HEK293 (cell line): Measurements from ENCODE around the gene SAC3D1.
A peak's percentile ranks its signal among the peaks of the same experiment; 100 is the strongest.

Source experiments
- CTCF ChIA-PET: fragments of 350-600 bp; formaldehyde crosslinking; extraction: SDS; loops from one replicate; lab custom pipeline; 2021; ENCODE audit warnings: antibody characterized with exemption; lab: Yijun Ruan, JAX
- POLR2A ChIA-PET: fragments of 300-600 bp; formaldehyde crosslinking; extraction: SDS; loops from one replicate; lab custom pipeline; 2020; ENCODE audit warnings: antibody characterized with exemption, inconsistent platforms; lab: Yijun Ruan, JAX
- H3K27ac ChIP-seq: fragments of 200-500 bp; sonication (Bioruptor generic); 2 replicates; pipeline ENCODE4 v1.5.1; 2014; ENCODE audit warnings: low read depth, low read length, control low read depth, inconsistent platforms; ENCODE audit errors: extremely low read depth
- H3K36me3 ChIP-seq, 2 experiments: fragments of 200-500 bp in 1 of 2; sonication (Bioruptor generic) in 1 of 2; 1 replicate in 1 of 2; 2 replicates in 1 of 2; pipeline ENCODE4 v1.5.1; 2014 to 2017; ENCODE audit warnings: inconsistent platforms in 2 of 2, low read length in 2 of 2; ENCODE audit not compliant: control insufficient read depth in 2 of 2, insufficient read depth in 1 of 2
- H3K4me1 ChIP-seq: fragments of 200-500 bp; sonication (Bioruptor generic); 2 replicates; pipeline ENCODE4 v1.5.1; 2014; ENCODE audit warnings: mild to moderate bottlenecking, low read length, inconsistent platforms; ENCODE audit not compliant: control insufficient read depth, insufficient read depth
- H3K4me3 ChIP-seq: 2 replicates; pipeline ENCODE4 v1.5.1; 2011; ENCODE audit warnings: low read depth, mild to moderate bottlenecking, control low read depth, low read length, moderate library complexity
- H3K9me3 ChIP-seq: fragments of 200-500 bp; sonication (Bioruptor generic); 2 replicates; pipeline ENCODE4 v1.5.1; 2014; ENCODE audit warnings: low read depth, low read length, inconsistent platforms; ENCODE audit not compliant: control insufficient read depth, insufficient read depth
- GLI2 ChIP-seq: fragments of 450-650 bp; formaldehyde crosslinking; IDR thresholded peaks from 2 replicates; pipeline ENCODE4; 2017; ENCODE audit warnings: missing biosample characterization, missing genetic modification characterization, low read depth, borderline replicate concordance
- GLI4 ChIP-seq: fragments of 450-650 bp; formaldehyde crosslinking; IDR thresholded peaks from 2 replicates; pipeline ENCODE4 v1.5.1; 2016; ENCODE audit warnings: missing biosample characterization, missing genetic modification characterization
- HIC1 ChIP-seq: fragments of 450-650 bp; formaldehyde crosslinking; IDR thresholded peaks from 2 replicates; pipeline ENCODE4 v1.5.1; 2016; ENCODE audit warnings: missing biosample characterization, missing genetic modification characterization
- OVOL3 ChIP-seq: fragments of 450-650 bp; formaldehyde crosslinking; IDR thresholded peaks from 2 replicates; pipeline ENCODE4 v1.5.1; 2016; ENCODE audit warnings: missing biosample characterization, missing genetic modification characterization
- PBX3 ChIP-seq: sonication (generic); formaldehyde crosslinking; IDR thresholded peaks from 2 replicates; pipeline ENCODE4 v1.8.1; 2022; ENCODE audit warnings: mild to moderate bottlenecking, moderate library complexity, missing genetic modification reagents
- REST ChIP-seq: fragments of 450-650 bp; formaldehyde crosslinking; IDR thresholded peaks from 2 replicates; pipeline ENCODE4 v1.5.1; 2016; ENCODE audit warnings: missing biosample characterization, missing genetic modification characterization
- SCRT1 ChIP-seq: fragments of 450-650 bp; formaldehyde crosslinking; IDR thresholded peaks from 2 replicates; pipeline ENCODE4 v1.5.1; 2016; ENCODE audit warnings: missing biosample characterization, missing genetic modification characterization, borderline replicate concordance
- YY2 ChIP-seq: fragments of 450-650 bp; formaldehyde crosslinking; IDR thresholded peaks from 2 replicates; pipeline ENCODE4 v1.5.1; 2016; ENCODE audit warnings: missing biosample characterization, missing genetic modification characterization
- ZBTB6 ChIP-seq: fragments of 450-650 bp; formaldehyde crosslinking; IDR thresholded peaks from 2 replicates; pipeline ENCODE4 v1.5.1; 2017; ENCODE audit warnings: missing biosample characterization, missing genetic modification characterization
- ZIC2 ChIP-seq: fragments of 450-650 bp; formaldehyde crosslinking; IDR thresholded peaks from 2 replicates; pipeline ENCODE4 v1.5.1; 2016; ENCODE audit warnings: missing biosample characterization, missing genetic modification characterization
- ZNF146 ChIP-seq: fragments of 450-650 bp; formaldehyde crosslinking; IDR thresholded peaks from 2 replicates; pipeline ENCODE4 v1.5.1; 2016; ENCODE audit warnings: missing biosample characterization, missing genetic modification characterization
- ZNF169 ChIP-seq: fragments of 450-650 bp; formaldehyde crosslinking; IDR thresholded peaks from 2 replicates; pipeline ENCODE4 v1.5.1; 2016; ENCODE audit warnings: missing biosample characterization, missing genetic modification characterization
- ZNF2 ChIP-seq: fragments of 450-650 bp; formaldehyde crosslinking; IDR thresholded peaks from 2 replicates; pipeline ENCODE4 v1.5.1; 2016; ENCODE audit warnings: missing biosample characterization, missing genetic modification characterization
- ZNF202 ChIP-seq: fragments of 450-650 bp; formaldehyde crosslinking; IDR thresholded peaks from 2 replicates; pipeline ENCODE4 v1.5.1; 2016; ENCODE audit warnings: missing biosample characterization, missing genetic modification characterization, borderline replicate concordance
- ZNF239 ChIP-seq: fragments of 450-650 bp; formaldehyde crosslinking; IDR thresholded peaks from 2 replicates; pipeline ENCODE4 v1.5.1; 2016; ENCODE audit warnings: missing biosample characterization, missing genetic modification characterization
- ZNF274 ChIP-seq, 2 experiments: fragments of 200-500 bp in 1 of 2; fragments of 450-650 bp in 1 of 2; sonication (Bioruptor generic) in 1 of 2; formaldehyde crosslinking in 1 of 2; IDR thresholded peaks; 2 replicates each; pipeline versions ENCODE4 v1.5.1 to v1.6.1; 2014 to 2016; ENCODE audit warnings: borderline replicate concordance in 1 of 2, inconsistent platforms in 1 of 2, low read length in 1 of 2, missing biosample characterization in 1 of 2, missing genetic modification characterization in 1 of 2
- ZNF391 ChIP-seq: fragments of 450-650 bp; formaldehyde crosslinking; IDR thresholded peaks from 2 replicates; pipeline ENCODE4 v1.5.1; 2016; ENCODE audit warnings: low read depth, missing biosample characterization, missing genetic modification characterization, borderline replicate concordance
- ZNF514 ChIP-seq: fragments of 450-650 bp; formaldehyde crosslinking; IDR thresholded peaks from 2 replicates; pipeline ENCODE4 v1.5.1; 2016; ENCODE audit warnings: missing biosample characterization, missing genetic modification characterization
- ZNF529 ChIP-seq: fragments of 450-650 bp; formaldehyde crosslinking; IDR thresholded peaks from 2 replicates; pipeline ENCODE4 v1.5.1; 2017; ENCODE audit warnings: missing genetic modification characterization, missing biosample characterization; ENCODE audit not compliant: insufficient replicate concordance
- ZNF626 ChIP-seq: fragments of 450-650 bp; sonication (Bioruptor Pico); formaldehyde crosslinking; IDR thresholded peaks from 2 replicates; pipeline ENCODE4 v1.5.1; 2018; ENCODE audit warnings: missing biosample characterization, missing genetic modification characterization, inconsistent platforms
- ZSCAN5A ChIP-seq: fragments of 450-650 bp; formaldehyde crosslinking; IDR thresholded peaks from 2 replicates; pipeline ENCODE4 v1.5.1; 2016; ENCODE audit warnings: missing biosample characterization, missing genetic modification characterization

Gene SAC3D1

GRCh38 chr11:65083134-65083833 is 42.3 kb downstream of the SAC3D1 start:
- CTCF ChIA-PET, result interaction anchor here (0.5 to 1.4 kb wide), 6 partner anchors 27 to 250 kb away, joined by 3 to 5 read pairs (median 4); partner anchors contain the start of genes DPF2 and SAC3D1
- TF ChIP-seq ZNF239 (tag by site-specific recombination), result no peak
- peak; percentile 20; the same call in 1 of the 2 replicates for TF ChIP-seq REST (tag by site-specific recombination)
- no peak for TF ChIP-seq ZNF169 (tag by site-specific recombination)
- peak; percentile 20; the same call in 1 of the 2 replicates for TF ChIP-seq ZBTB6 (tag by site-specific recombination)
- TF ChIP-seq, all 188 proteins: peak for 2
- POLR2A ChIA-PET, result interaction anchor here (0.8 to 2.0 kb wide), 8 partner anchors 11 to 43 kb away, joined by 3 to 13 read pairs (median 4); partner anchors contain the start of genes FAU, MRPL49, SAC3D1 and TM7SF2
- peaks cover 3% of the 10 kb centered on the region; the same call in 1 of the 2 replicates for H3K4me1 ChIP-seq
- H3K36me3 ChIP-seq, result peaks cover 5 to 78% of the 10 kb centered on the region in 2 experiments; a peak in 2 of 3 replicates
- no peaks in the 10 kb centered on the region for H3K9me3 ChIP-seq
- peak overlapping the region; percentile 81 for H3K27ac ChIP-seq
- H3K4me3 ChIP-seq, result peak overlapping the region; percentile 92

GRCh38 chr11:65083834-65084597 is 43.0 kb downstream of the SAC3D1 start, which contains the start of the genes CDCA5 and ZFPL1:
TSS of gene CDCA5 (minus strand) at chr11:65084040. CDS start at chr11:65083978, 62 bp downstream.
TSS of gene ZFPL1 (plus strand) at chr11:65084222. CDS start at chr11:65084699, 477 bp downstream.
- Histone ChIP-seq H3K4me3 (peak within 1 kb of the TSS; percentile 92), H3K9me3 (no peaks in the 10 kb centered on the region), H3K36me3 (peaks cover 5 to 78% of the 10 kb centered on the region in 2 experiments; a peak in 2 of 3 replicates), H3K4me1 (peaks cover 3% of the 10 kb centered on the region; the same call in 1 of the 2 replicates), H3K27ac (peak within 1 kb of the TSS; percentile 81)
- CTCF ChIA-PET, result interaction anchor here (0.5 to 1.4 kb wide), 6 partner anchors 43 to 275 kb away, joined by 3 to 5 read pairs (median 4); partner anchors contain the start of genes DPF2 and SAC3D1
- POLR2A ChIA-PET, result interaction anchor here (0.6 to 2.0 kb wide), 7 partner anchors 13 to 43 kb away, joined by 3 to 13 read pairs (median 3); partner anchors contain the start of genes FAU, MRPL49, SAC3D1 and TM7SF2
- TF ChIP-seq ZNF2 (tag by site-specific recombination) (peak; percentile 73; the same call in 1 of the 2 replicates), HIC1 (tag by site-specific recombination) (no peak), ZNF529 (tag by site-specific recombination) (no peak), ZNF146 (tag by site-specific recombination) (no peak), GLI4 (tag by site-specific recombination) (no peak), ZNF202 (tag by site-specific recombination) (no peak), ZNF514 (no peak), ZSCAN5A (no peak), ZNF391 (tag by site-specific recombination) (peak; percentile 46; the same call in 1 of the 2 replicates), SCRT1 (tag by site-specific recombination) (no peak), YY2 (tag by site-specific recombination) (0 out of 2 replicates have a peak, but pooled peaks have one; percentile 13), GLI2 (tag by site-specific recombination) (no peak), ZNF274 (IDR thresholded peaks at IDR 0.05; ENCODE audit: low read length) (no peak), ZNF274 (tag by site-specific recombination; IDR thresholded peaks at IDR 0.05; ENCODE audit: borderline replicate concordance) (no peak), ZNF626 (tag by site-specific recombination) (no peak), ZIC2 (tag by site-specific recombination) (no peak), OVOL3 (tag by site-specific recombination) (peak; percentile 95), PBX3 (CRISPR knock-in tag) (peak; percentile 65; the same call in 1 of the 2 replicates)
